ENCODE results near the gene SORT1. TPM values are rescaled to one million over a fixed set of nuclear protein-coding genes. Genes with fewer than 3 reads are reported as not detected.

The SORT1 gene
- total and polyA plus RNA-seq, 8 donors = 39.4 to 165 (median 46.7) TPM

- peaks cover 0 to 22% of the 10 kb centered on the region in 2 donors for H3K9me3 ChIP-seq
- no peak for DNase-seq
- no peak overlapping the region for H3K4me3 ChIP-seq
- H3K36me3 ChIP-seq = peaks cover 0 to 93% of the 10 kb centered on the region in 2 donors
- no peak for ATAC-seq
- no peaks in the 10 kb centered on the region for H3K4me1 ChIP-seq
- no peak overlapping the region for H3K27ac ChIP-seq
- no peak for TF ChIP-seq CTCF (IDR thresholded peaks at IDR 0.05)
- intact Hi-C loops (cut with DNase I) = no loop called here
- no peaks in the 10 kb centered on the region for H3K27me3 ChIP-seq
Measured at GRCh38 chr1:109331113-109331512, 66.6 kb downstream of the SORT1 start.

- Histone ChIP-seq H3K4me3 (no peak overlapping the region), H3K9me3 (peaks cover 0 to 17% of the 10 kb centered on the region in 2 donors), H3K4me1 (no peaks in the 10 kb centered on the region), H3K27ac (no peak overlapping the region), H3K36me3 (peaks cover 0 to 93% of the 10 kb centered on the region in 2 donors), H3K27me3 (no peaks in the 10 kb centered on the region)
- DNase-seq = no peak
- TF ChIP-seq CTCF (IDR thresholded peaks at IDR 0.05) = no peak
- intact Hi-C loops (cut with DNase I) = no loop called here
- no peak for ATAC-seq
Measured at GRCh38 chr1:109327285-109327684, 70.4 kb downstream of the SORT1 start.

- ATAC-seq (no peak), DNase-seq (no peak)
- intact Hi-C loops (cut with DNase I) = no loop called here
- no peaks in the 10 kb centered on the region for H3K9me3 ChIP-seq
- no peak overlapping the region for H3K27ac ChIP-seq
- no peaks in the 10 kb centered on the region for H3K4me1 ChIP-seq
- no peak for TF ChIP-seq CTCF (IDR thresholded peaks at IDR 0.05)
- no peaks in the 10 kb centered on the region for H3K27me3 ChIP-seq
- no peak overlapping the region for H3K4me3 ChIP-seq
- peaks cover 0 to 95% of the 10 kb centered on the region in 2 donors for H3K36me3 ChIP-seq
Measured at GRCh38 chr1:109322974-109323373, 74.7 kb downstream of the SORT1 start.

- Histone ChIP-seq H3K9me3 (no peaks in the 10 kb centered on the region), H3K27ac (no peak overlapping the region), H3K4me3 (no peak overlapping the region), H3K27me3 (no peaks in the 10 kb centered on the region), H3K4me1 (no peaks in the 10 kb centered on the region), H3K36me3 (peaks cover 0 to 100% of the 10 kb centered on the region in 2 donors)
- ATAC-seq = no peak
- intact Hi-C loops (cut with DNase I) = no loop called here
- DNase-seq = no peak
- TF ChIP-seq CTCF (IDR thresholded peaks at IDR 0.05) = no peak
Measured at GRCh38 chr1:109319114-109319513, 78.6 kb downstream of the SORT1 start.

GRCh38 chr1:109316506-109316905, 81.2 kb downstream of the SORT1 start:
- DNase-seq = no peak
- peaks cover 0 to 99% of the 10 kb centered on the region in 2 donors for H3K36me3 ChIP-seq
- TF ChIP-seq CTCF (IDR thresholded peaks at IDR 0.05) = no peak
- H3K27me3 ChIP-seq = no peaks in the 10 kb centered on the region
- no peak overlapping the region for H3K4me3 ChIP-seq
- no peaks in the 10 kb centered on the region for H3K9me3 ChIP-seq
- intact Hi-C loops (cut with DNase I) = no loop called here
- H3K27ac ChIP-seq = no peak overlapping the region
- no peak for ATAC-seq
- peaks cover 4% of the 10 kb centered on the region in 2 donors for H3K4me1 ChIP-seq

Measured in left lung (tissue), 10 donors.